H9 (cell line): ENCODE measurements around the gene RASA4B. TPM values are rescaled to one million over a fixed set of nuclear protein-coding genes. Genes with fewer than 3 reads are reported as not detected.
"Not testable (repeated sequence)": the region's sequence is repeated elsewhere in the genome, so short reads cannot be mapped to it uniquely, and the experiment has no call there.

Experiments used
- DNase-seq: peaks from one replicate; pipeline ENCODE4 v3.0.0-alpha.2; 2017
- H2AFZ ChIP-seq: one replicate; pipeline ENCODE4 v1.6.1; 2013; ENCODE audit warnings: mild to moderate bottlenecking, low read length, control low read depth, moderate library complexity
- H2AK5ac ChIP-seq: 2 replicates; pipeline ENCODE4 v1.6.1; 2013; ENCODE audit warnings: low read length, control low read depth, mixed read lengths; ENCODE audit not compliant: insufficient read length
- H2BK120ac ChIP-seq: one replicate; pipeline ENCODE4 v1.6.1; 2013; ENCODE audit warnings: low read depth, mild to moderate bottlenecking, low read length, control low read depth, inconsistent platforms; ENCODE audit not compliant: poor library complexity, severe bottlenecking
- H2BK12ac ChIP-seq: 2 replicates; pipeline ENCODE4 v1.6.1; 2013; ENCODE audit warnings: low read length, control low read depth, mixed read lengths, low read depth; ENCODE audit not compliant: insufficient read length
- H2BK15ac ChIP-seq: 2 replicates; pipeline ENCODE4 v1.6.1; 2013; ENCODE audit warnings: low read depth, low read length, control low read depth
- H2BK20ac ChIP-seq: one replicate; pipeline ENCODE4 v1.6.1; 2013; ENCODE audit warnings: low read depth, mild to moderate bottlenecking, low read length, control low read depth, inconsistent platforms; ENCODE audit not compliant: poor library complexity, severe bottlenecking
- H2BK5ac ChIP-seq: 2 replicates; pipeline ENCODE4 v1.6.1; 2013; ENCODE audit warnings: low read length, control low read depth, mixed read lengths; ENCODE audit not compliant: insufficient read length
- H3K14ac ChIP-seq: 2 replicates; pipeline ENCODE4 v1.6.1; 2013; ENCODE audit warnings: low read length, control low read depth; ENCODE audit not compliant: insufficient read depth
- H3K18ac ChIP-seq: 2 replicates; pipeline ENCODE4 v1.6.1; 2013; ENCODE audit warnings: low read depth, mild to moderate bottlenecking, mixed read lengths, low read length, control low read depth; ENCODE audit not compliant: insufficient read length
- H3K23ac ChIP-seq: 2 replicates; pipeline ENCODE4 v1.6.1; 2013; ENCODE audit warnings: low read length, control low read depth, mixed read lengths, low read depth; ENCODE audit not compliant: insufficient read length
- H3K23me2 ChIP-seq: 2 replicates; pipeline ENCODE4 v1.6.1; 2013; ENCODE audit warnings: low read depth, mild to moderate bottlenecking, mixed read lengths, low read length, control low read depth; ENCODE audit not compliant: insufficient read length, poor library complexity, severe bottlenecking
- H3K27ac ChIP-seq: 2 replicates; pipeline ENCODE4 v1.5.1; 2013; ENCODE audit warnings: low read length, control low read depth, mixed read lengths, low read depth; ENCODE audit not compliant: insufficient read length
- H3K27me3 ChIP-seq: 2 replicates; pipeline ENCODE4 v1.6.1; 2013; ENCODE audit warnings: low read length, control low read depth, inconsistent platforms; ENCODE audit not compliant: insufficient read depth
- H3K4ac ChIP-seq: 2 replicates; pipeline ENCODE4 v1.6.1; 2013; ENCODE audit warnings: low read depth, mild to moderate bottlenecking, control low read depth, inconsistent platforms, low read length, moderate library complexity
- H3K4me1 ChIP-seq: 2 replicates; pipeline ENCODE4 v1.6.1; 2013; ENCODE audit warnings: low read length, control low read depth, inconsistent platforms; ENCODE audit not compliant: insufficient read depth
- H3K4me2 ChIP-seq: 2 replicates; pipeline ENCODE4 v1.6.1; 2013; ENCODE audit warnings: low read length, control low read depth, mixed read lengths; ENCODE audit not compliant: insufficient read length, insufficient read depth
- H3K56ac ChIP-seq: 2 replicates; pipeline ENCODE4 v1.6.1; 2013; ENCODE audit warnings: low read depth, mild to moderate bottlenecking, mixed read lengths, low read length, control low read depth; ENCODE audit not compliant: insufficient read length
- H3K79me1 ChIP-seq: 2 replicates; pipeline ENCODE4 v1.6.1; 2013; ENCODE audit warnings: low read depth, mild to moderate bottlenecking, moderate library complexity, low read length, control low read depth, inconsistent platforms; ENCODE audit not compliant: insufficient read depth, poor library complexity, severe bottlenecking
- H3K79me2 ChIP-seq: 2 replicates; pipeline ENCODE4 v1.6.1; 2013; ENCODE audit warnings: low read length, control low read depth, inconsistent platforms; ENCODE audit not compliant: insufficient read depth
- H3K9ac ChIP-seq: 2 replicates; pipeline ENCODE4 v1.6.1; 2013; ENCODE audit warnings: low read length, control low read depth, mixed read lengths; ENCODE audit not compliant: insufficient read length; ENCODE audit errors: extremely low read depth
- H3K9me3 ChIP-seq: one replicate; pipeline ENCODE4 v1.6.1; 2013; ENCODE audit warnings: low read depth, low read length, inconsistent platforms; ENCODE audit not compliant: control insufficient read depth
- H3T11ph ChIP-seq: one replicate; pipeline ENCODE4 v1.6.1; 2013; ENCODE audit warnings: mild to moderate bottlenecking, low read length, control low read depth, inconsistent platforms
- H4K20me1 ChIP-seq: one replicate; pipeline ENCODE4 v1.6.1; 2013; ENCODE audit not compliant: control insufficient read depth, insufficient read length, insufficient read depth
- H4K5ac ChIP-seq: 2 replicates; pipeline ENCODE4 v1.6.1; 2013; ENCODE audit warnings: low read depth, mild to moderate bottlenecking, mixed read lengths, low read length, control low read depth; ENCODE audit not compliant: insufficient read length
- H4K8ac ChIP-seq: replicated peaks from 2 replicates; pipeline ENCODE4 v1.6.1; 2013; ENCODE audit warnings: low read length, control low read depth, mixed read lengths, low read depth; ENCODE audit not compliant: insufficient read length
- H4K91ac ChIP-seq: 2 replicates; pipeline ENCODE4 v1.6.1; 2013; ENCODE audit warnings: low read depth, mild to moderate bottlenecking, moderate library complexity, mixed read lengths, low read length, control low read depth; ENCODE audit not compliant: insufficient read length
- H3K27ac Mint-ChIP-seq, 3 experiments: 2 replicates in 2 of 3; 3 replicates in 1 of 3; pipeline ENCODE4 v1.8.0; 2020 to 2021; ENCODE audit warnings: mixed read lengths in 3 of 3, mild to moderate bottlenecking in 1 of 3, moderate library complexity in 1 of 3
- H3K27me3 Mint-ChIP-seq: 2 replicates; pipeline ENCODE4 v1.8.0; 2021; ENCODE audit warnings: low read depth, mild to moderate bottlenecking, moderate library complexity, mixed read lengths
- H3K36me3 Mint-ChIP-seq, 3 experiments: 2 replicates in 2 of 3; 3 replicates in 1 of 3; pipeline ENCODE4 v1.8.0; 2020 to 2021; ENCODE audit warnings: low read depth in 3 of 3, mixed read lengths in 3 of 3; ENCODE audit not compliant: insufficient read depth in 1 of 3
- H3K4me1 Mint-ChIP-seq, 2 experiments: 2 replicates each; pipeline ENCODE4 v1.8.0; 2020; ENCODE audit warnings: mixed read lengths in 2 of 2
- H3K4me3 Mint-ChIP-seq, 2 experiments: 2 replicates in 1 of 2; 3 replicates in 1 of 2; pipeline ENCODE4 v1.8.0; 2020 to 2021; ENCODE audit warnings: mild to moderate bottlenecking in 2 of 2, mixed read lengths in 2 of 2, moderate library complexity in 1 of 2
- H3K9me3 Mint-ChIP-seq, 2 experiments: 2 replicates in 1 of 2; 3 replicates in 1 of 2; pipeline ENCODE4 v1.8.0; 2020; ENCODE audit warnings: mild to moderate bottlenecking in 2 of 2, mixed read lengths in 2 of 2, moderate library complexity in 1 of 2
- WGBS: extraction: QIAGEN DNeasy Blood & Tissue Kit; methylation state at CpG from one replicate; pipeline ENCODE4 v1.1.7; 2013; ENCODE audit warnings: missing lambda C conversion rate, low lambda C conversion rate, mixed read lengths; ENCODE audit not compliant: insufficient read length; ENCODE audit errors: extremely low coverage; 5-methylcytosine and 5-hydroxymethylcytosine counted together
- total RNA-seq: library from RNA; stranded (reverse); gene quantifications from 2 replicates; pipeline ENCODE4 v1.2.1, GENCODE V29; 2021

Gene RASA4B
- total RNA-seq, 1 experiment from 2014 or later: 3.7 TPM

- H3K4me1 Mint-ChIP-seq, H2BK15ac ChIP-seq, H4K91ac ChIP-seq, H2BK12ac ChIP-seq, H3K9me3 Mint-ChIP-seq, H3K4me1 ChIP-seq, H3K27me3 ChIP-seq, H4K5ac ChIP-seq, H3K27ac Mint-ChIP-seq, H3K27ac ChIP-seq, H2BK5ac ChIP-seq, H3T11ph ChIP-seq, H3K79me2 ChIP-seq, H3K18ac ChIP-seq, H3K9ac ChIP-seq, H3K4me2 ChIP-seq, H3K27me3 Mint-ChIP-seq, H3K79me1 ChIP-seq, H4K8ac ChIP-seq, H3K23me2 ChIP-seq, H3K23ac ChIP-seq, H2AK5ac ChIP-seq, H3K56ac ChIP-seq, H3K4ac ChIP-seq, H4K20me1 ChIP-seq, H3K9me3 ChIP-seq, H2BK120ac ChIP-seq, DNase-seq, H3K14ac ChIP-seq, H3K4me3 Mint-ChIP-seq, H2BK20ac ChIP-seq, H2AFZ ChIP-seq: not testable (repeated sequence)
- WGBS: no CpG with 5 or more reads among the region's 14 CpGs
- peaks cover 12 to 20% (median 19%) of the 10 kb centered on the region in 3 experiments; a peak in 6 of 7 replicates for H3K36me3 Mint-ChIP-seq
Observed at GRCh38 chr7:102474116-102474515, 43.5 kb downstream of the RASA4B start.
